ENCODE measurements around the gene ZNF608. TPM values are rescaled to one million over a fixed set of nuclear protein-coding genes. Genes with fewer than 3 reads are reported as not detected.

The ZNF608 gene
- total RNA-seq, 1 donor from 2014 or later = 88.0 TPM

DNA sequence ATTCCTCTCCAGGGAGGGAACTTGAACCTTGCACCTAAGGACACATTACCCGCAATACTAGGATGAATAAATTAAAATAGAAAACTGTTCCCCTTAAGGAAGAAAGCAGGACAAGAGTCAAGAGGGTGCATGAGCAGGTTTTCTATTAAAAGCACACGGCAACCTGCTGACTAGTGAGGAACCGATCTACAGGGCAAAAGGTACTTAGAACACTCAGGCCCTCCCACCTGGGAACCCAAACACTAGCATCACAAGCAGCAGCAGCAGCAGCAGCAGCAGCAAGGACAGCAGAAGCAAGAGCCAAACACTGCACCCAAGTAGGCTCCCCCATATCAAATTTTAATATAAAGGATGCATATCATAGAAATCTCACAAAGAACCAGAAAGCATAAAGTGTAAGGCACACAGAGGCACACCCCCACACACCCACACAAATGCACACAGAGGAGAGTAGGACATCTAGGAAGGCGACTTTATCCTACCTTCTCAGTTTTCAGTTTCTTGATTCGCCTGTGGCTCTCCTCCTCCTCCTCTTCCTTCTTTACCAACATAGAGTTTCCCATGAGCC, 2.8 kb downstream of the ZNF608 start:
- Mint-ChIP-seq H3K4me1 (ENCODE audit: unreplicated experiment) (peaks cover 20% of the 10 kb centered on the region), H3K4me3 (ENCODE audit: unreplicated experiment) (no peak overlapping the region), H3K27me3 (ENCODE audit: unreplicated experiment) (peaks cover 18% of the 10 kb centered on the region), H3K9me3 (ENCODE audit: unreplicated experiment) (no peaks in the 10 kb centered on the region), H3K36me3 (ENCODE audit: low read depth, unreplicated experiment) (no peaks in the 10 kb centered on the region), H3K27ac (ENCODE audit: unreplicated experiment) (no peak overlapping the region)
- DNase-seq (ENCODE audit: low spot score) = no peak
- TF ChIP-seq, protein P1, sequence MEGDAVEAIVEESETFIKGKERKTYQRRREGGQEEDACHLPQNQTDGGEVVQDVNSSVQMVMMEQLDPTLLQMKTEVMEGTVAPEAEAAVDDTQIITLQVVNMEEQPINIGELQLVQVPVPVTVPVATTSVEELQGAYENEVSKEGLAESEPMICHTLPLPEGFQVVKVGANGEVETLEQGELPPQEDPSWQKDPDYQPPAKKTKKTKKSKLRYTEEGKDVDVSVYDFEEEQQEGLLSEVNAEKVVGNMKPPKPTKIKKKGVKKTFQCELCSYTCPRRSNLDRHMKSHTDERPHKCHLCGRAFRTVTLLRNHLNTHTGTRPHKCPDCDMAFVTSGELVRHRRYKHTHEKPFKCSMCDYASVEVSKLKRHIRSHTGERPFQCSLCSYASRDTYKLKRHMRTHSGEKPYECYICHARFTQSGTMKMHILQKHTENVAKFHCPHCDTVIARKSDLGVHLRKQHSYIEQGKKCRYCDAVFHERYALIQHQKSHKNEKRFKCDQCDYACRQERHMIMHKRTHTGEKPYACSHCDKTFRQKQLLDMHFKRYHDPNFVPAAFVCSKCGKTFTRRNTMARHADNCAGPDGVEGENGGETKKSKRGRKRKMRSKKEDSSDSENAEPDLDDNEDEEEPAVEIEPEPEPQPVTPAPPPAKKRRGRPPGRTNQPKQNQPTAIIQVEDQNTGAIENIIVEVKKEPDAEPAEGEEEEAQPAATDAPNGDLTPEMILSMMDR (IDR thresholded peaks at IDR 0.05; ENCODE audit: unreplicated experiment) = no peak

DNA sequence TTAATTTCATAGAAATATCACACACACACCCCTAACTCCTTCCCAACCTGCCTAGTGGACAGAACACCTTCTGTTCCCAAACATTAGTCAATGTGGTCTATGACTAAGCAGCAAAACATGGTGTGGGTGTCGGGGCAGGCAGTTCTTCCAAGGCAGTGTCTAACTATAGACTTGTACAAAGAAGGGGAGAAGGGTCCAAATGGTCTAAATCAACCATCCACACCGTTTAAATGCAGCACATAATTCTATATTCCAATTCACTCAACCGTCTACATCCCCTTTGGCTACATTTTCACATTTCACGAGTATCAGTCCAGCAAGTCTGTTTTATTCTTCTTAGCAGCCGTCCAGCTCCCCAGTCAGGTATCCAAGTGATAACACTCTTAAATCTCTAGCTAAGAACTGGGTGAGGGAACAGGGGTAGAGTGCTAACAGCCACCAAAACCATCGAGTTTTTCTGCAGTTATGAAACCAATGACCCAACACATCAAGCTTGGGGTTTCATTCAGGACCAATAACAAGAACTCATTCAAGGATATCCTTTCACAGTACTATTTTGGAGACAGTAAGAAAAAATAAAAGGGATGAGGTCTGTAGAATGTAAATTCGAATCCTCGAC, 3.3 kb downstream of the ZNF608 start:
- TF ChIP-seq, protein P1 (IDR thresholded peaks at IDR 0.05; ENCODE audit: unreplicated experiment) = no peak
- Mint-ChIP-seq H3K4me1 (ENCODE audit: unreplicated experiment) (peaks cover 20% of the 10 kb centered on the region), H3K36me3 (ENCODE audit: low read depth, unreplicated experiment) (no peaks in the 10 kb centered on the region), H3K9me3 (ENCODE audit: unreplicated experiment) (no peaks in the 10 kb centered on the region), H3K27me3 (ENCODE audit: unreplicated experiment) (peaks cover 17% of the 10 kb centered on the region), H3K4me3 (ENCODE audit: unreplicated experiment) (no peak overlapping the region), H3K27ac (ENCODE audit: unreplicated experiment) (no peak overlapping the region)
- DNase-seq (ENCODE audit: low spot score) = no peak

DNA sequence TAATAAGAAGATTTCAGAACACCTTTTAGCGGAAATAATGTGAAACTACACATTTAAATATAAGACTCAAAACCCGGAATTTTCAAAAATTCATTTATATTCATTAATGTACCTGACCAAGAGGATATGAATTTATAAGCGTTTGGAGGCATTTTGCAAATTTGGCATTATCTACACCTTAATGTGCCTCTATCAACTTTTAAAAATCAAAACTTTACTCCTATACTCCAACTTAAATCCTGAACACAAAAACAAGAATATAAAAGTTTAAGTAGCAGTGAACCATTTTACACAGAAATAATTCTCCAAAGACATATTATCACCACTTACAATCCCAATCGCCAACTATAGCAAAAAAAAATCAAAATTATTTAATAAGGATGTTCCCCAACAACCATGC, 3.9 kb downstream of the ZNF608 start:
- Mint-ChIP-seq H3K36me3 (ENCODE audit: low read depth, unreplicated experiment) (no peaks in the 10 kb centered on the region), H3K9me3 (ENCODE audit: unreplicated experiment) (no peaks in the 10 kb centered on the region)

DNA sequence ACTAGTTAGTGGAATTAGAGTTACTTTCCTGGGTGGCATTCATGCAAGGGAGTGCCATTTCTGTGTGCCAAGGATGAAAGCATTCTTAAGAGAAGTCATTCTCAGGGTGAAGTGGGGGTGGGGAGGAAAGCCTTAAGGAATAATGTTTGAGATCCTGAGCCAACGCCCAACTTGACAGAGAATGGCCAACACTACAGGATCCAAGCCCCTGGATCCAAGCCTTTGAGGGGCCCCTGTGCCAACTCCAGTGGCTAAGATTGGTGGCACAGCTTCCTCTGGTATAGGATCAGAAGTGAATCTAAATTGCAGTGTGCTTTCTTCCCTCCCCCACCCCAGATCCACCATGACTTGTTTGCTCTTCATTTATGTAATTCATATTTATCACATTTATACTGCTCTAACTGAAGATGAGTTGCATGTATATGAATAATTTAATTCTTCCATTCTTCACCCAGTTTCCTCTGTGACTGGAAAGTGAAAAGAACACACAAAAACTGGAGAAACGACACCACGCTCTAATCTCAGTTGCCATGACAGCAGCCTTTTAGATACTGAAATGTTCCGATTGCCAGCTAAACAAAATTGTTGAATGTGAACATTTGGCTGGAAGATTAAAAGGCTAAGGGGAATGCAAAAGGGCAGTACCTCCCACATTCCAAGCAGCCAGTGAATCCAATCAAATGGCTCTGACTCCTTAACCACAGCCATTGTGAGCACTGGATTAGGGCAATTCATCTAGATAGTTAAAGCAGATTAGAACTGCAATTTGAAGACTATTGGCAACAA, 4.5 kb downstream of the ZNF608 start:
- H3K27me3 Mint-ChIP-seq (ENCODE audit: unreplicated experiment) = peaks cover 15% of the 10 kb centered on the region
- no peak overlapping the region for H3K27ac Mint-ChIP-seq (ENCODE audit: unreplicated experiment)
- no peaks in the 10 kb centered on the region for H3K9me3 Mint-ChIP-seq (ENCODE audit: unreplicated experiment)
- DNase-seq (ENCODE audit: low spot score) = no peak
- no peak overlapping the region for H3K4me3 Mint-ChIP-seq (ENCODE audit: unreplicated experiment)
- H3K36me3 Mint-ChIP-seq (ENCODE audit: low read depth, unreplicated experiment) = no peaks in the 10 kb centered on the region
- TF ChIP-seq, protein P1 (IDR thresholded peaks at IDR 0.05; ENCODE audit: unreplicated experiment) = no peak
- peaks cover 30% of the 10 kb centered on the region for H3K4me1 Mint-ChIP-seq (ENCODE audit: unreplicated experiment)

More for the DNA sequence above, 3.9 kb downstream of the ZNF608 start:
- Mint-ChIP-seq H3K4me1 (ENCODE audit: unreplicated experiment) (peaks cover 25% of the 10 kb centered on the region), H3K4me3 (ENCODE audit: unreplicated experiment) (no peak overlapping the region), H3K27me3 (ENCODE audit: unreplicated experiment) (peaks cover 16% of the 10 kb centered on the region), H3K27ac (ENCODE audit: unreplicated experiment) (no peak overlapping the region)
- DNase-seq (ENCODE audit: low spot score) = no peak
- TF ChIP-seq, protein P1 (IDR thresholded peaks at IDR 0.05; ENCODE audit: unreplicated experiment) = no peak
